Hematopoietic multipotent progenitor cell treated with erythropoietin and hydrocortisone succinate and interleukin-3 and kit ligand, for 15 days (in vitro differentiated cells): ENCODE measurements around the gene AKAP17A.
"Not testable (repeated sequence)": the region's sequence is repeated elsewhere in the genome, so short reads cannot be mapped to it uniquely, and the experiment has no call there.

ENCODE experiments used
- DNase-seq: peaks from one replicate; pipeline ENCODE4 v3.0.0-alpha.2; 2015; ENCODE audit warnings: low spot score

AKAP17A gene

GRCh38 chrX:1602299-1602698 lies 10.9 kb downstream of the AKAP17A start:
- no peak for DNase-seq

- no peak for DNase-seq
Measured at GRCh38 chrX:1606496-1606895, 15.1 kb downstream of the AKAP17A start.

- DNase-seq: no peak
Measured at GRCh38 chrX:1609311-1609710, 17.9 kb downstream of the AKAP17A start.

GRCh38 chrX:1609762-1610161 lies 18.4 kb downstream of the AKAP17A start:
- no peak for DNase-seq

- no peak for DNase-seq
Measured at GRCh38 chrX:1610166-1610565, 18.8 kb downstream of the AKAP17A start.

- no peak for DNase-seq
Measured at GRCh38 chrX:1610736-1611135, 19.3 kb downstream of the AKAP17A start.

GRCh38 chrX:1612641-1613286 lies 21.4 kb downstream of the AKAP17A start:
- DNase-seq: no peak

- no peak for DNase-seq
Measured at GRCh38 chrX:1614927-1615326, 23.5 kb downstream of the AKAP17A start, which contains the start of gene ASMT. ASMT (plus strand) TSS chrX:1615059; CDS start chrX:1615200, 141 bp downstream.

GRCh38 chrX:1618689-1619088 lies 27.3 kb downstream of the AKAP17A start:
- no peak for DNase-seq

GRCh38 chrX:1623691-1624090 lies 32.3 kb downstream of the AKAP17A start:
- no peak for DNase-seq

- DNase-seq: not testable (repeated sequence)
Measured at GRCh38 chrX:1624158-1624860, 32.9 kb downstream of the AKAP17A start.

- not testable (repeated sequence) for DNase-seq
Measured at GRCh38 chrX:1624861-1625215, 33.4 kb downstream of the AKAP17A start.

- DNase-seq: no peak
Measured at GRCh38 chrX:1629244-1629643, 37.8 kb downstream of the AKAP17A start.

- DNase-seq: no peak
Measured at GRCh38 chrX:1646009-1646408, 54.6 kb downstream of the AKAP17A start.

GRCh38 chrX:1649621-1650020 lies 58.2 kb downstream of the AKAP17A start:
- no peak for DNase-seq
